PC-3 (cell line): ENCODE data around the gene RPN1.

Source experiments
- CTCF ChIP-seq: fragments of 300-600 bp; sonication (generic); conservative IDR thresholded peaks from 2 replicates; pipeline ENCODE4 v1.5.1; 2017; ENCODE audit warnings: antibody characterized with exemption, low read depth, mild to moderate bottlenecking, low read length
- EZH2 ChIP-seq: fragments of 300-600 bp; sonication (generic); IDR thresholded peaks from one replicate; pipeline ENCODE4 v1.6.1; 2017; ENCODE audit warnings: antibody characterized with exemption, mild to moderate bottlenecking, low read length; ENCODE audit not compliant: unreplicated experiment

GRCh38 chr3:128588147-128588546 lies 62.5 kb downstream of the RPN1 start:
- TF ChIP-seq EZH2 (no peak), CTCF (no peak)
